Mucosa of stomach (tissue), 1 donor: ENCODE measurements around the gene UXT.

Experiments
- H3K27me3 ChIP-seq: one replicate; pipeline ENCODE4 v1.7.0; 2013; ENCODE audit warnings: mild to moderate bottlenecking, low read length; ENCODE audit not compliant: control insufficient read depth, insufficient read depth
- H3K36me3 ChIP-seq: one replicate; pipeline ENCODE4 v1.7.0; 2013; ENCODE audit warnings: low read length; ENCODE audit not compliant: control insufficient read depth, insufficient read depth
- H3K4me1 ChIP-seq: one replicate; pipeline ENCODE4 v1.7.0; 2013; ENCODE audit warnings: mild to moderate bottlenecking, low read length; ENCODE audit not compliant: control insufficient read depth, insufficient read depth
- H3K4me3 ChIP-seq: one replicate; pipeline ENCODE4 v1.7.0; 2013; ENCODE audit warnings: low read length
- H3K9ac ChIP-seq: one replicate; pipeline ENCODE4 v1.7.0; 2013; ENCODE audit warnings: mild to moderate bottlenecking, low read length, moderate library complexity
- H3K9me3 ChIP-seq: one replicate; pipeline ENCODE4 v1.7.0; 2013; ENCODE audit warnings: mild to moderate bottlenecking, low read length, moderate library complexity; ENCODE audit not compliant: control insufficient read depth
- donor health status: Pancreatic carcinoma.

UXT gene

GRCh38 chrX:47625365-47625764 is 33.6 kb downstream of the UXT start:
- Histone ChIP-seq H3K36me3 (no peaks in the 10 kb centered on the region), H3K4me1 (no peaks in the 10 kb centered on the region), H3K9me3 (no peaks in the 10 kb centered on the region), H3K9ac (no peak overlapping the region), H3K4me3 (no peak overlapping the region), H3K27me3 (peaks cover 10% of the 10 kb centered on the region)

- Histone ChIP-seq H3K9ac (no peak overlapping the region), H3K9me3 (no peaks in the 10 kb centered on the region), H3K36me3 (no peaks in the 10 kb centered on the region), H3K4me1 (no peaks in the 10 kb centered on the region), H3K4me3 (no peak overlapping the region), H3K27me3 (peaks cover 10% of the 10 kb centered on the region)
These were observed 35.4 kb downstream of the UXT start for GRCh38 chrX:47623540-47624027.

DNA sequence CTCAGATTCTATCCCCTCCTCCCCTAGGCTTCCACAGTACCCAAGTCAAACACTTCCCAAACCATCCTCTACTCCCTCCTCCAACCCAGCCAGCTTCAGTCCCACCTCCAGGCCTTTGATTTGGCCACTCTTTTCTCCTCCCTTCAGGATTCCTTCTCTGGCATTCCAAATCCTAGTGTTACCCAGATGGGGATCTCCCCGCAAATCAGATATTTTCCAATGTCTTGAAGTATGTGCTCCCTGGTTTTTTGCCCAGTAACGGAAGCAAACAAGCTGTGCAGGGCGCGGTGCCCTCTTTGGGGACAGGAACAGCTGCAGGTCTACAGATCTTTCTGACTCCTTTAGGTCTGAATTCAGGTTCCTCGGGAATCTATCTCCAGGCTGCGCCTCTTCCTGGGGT is 37.1 kb downstream of the UXT start:
- H3K4me3 ChIP-seq, result no peak overlapping the region
- no peaks in the 10 kb centered on the region for H3K9me3 ChIP-seq
- no peaks in the 10 kb centered on the region for H3K4me1 ChIP-seq
- peaks cover 10% of the 10 kb centered on the region for H3K27me3 ChIP-seq
- no peaks in the 10 kb centered on the region for H3K36me3 ChIP-seq
- no peak overlapping the region for H3K9ac ChIP-seq

GRCh38 chrX:47620303-47620685 is 38.7 kb downstream of the UXT start:
- Histone ChIP-seq H3K4me3 (no peak overlapping the region), H3K27me3 (peaks cover 10% of the 10 kb centered on the region), H3K9ac (no peak overlapping the region)

GRCh38 chrX:47619486-47620302 is 39.3 kb downstream of the UXT start, which contains the start of gene SYN1:
TSS of gene SYN1 (minus strand) at chrX:47619857. CDS start at chrX:47619728, 129 bp downstream.
- peaks cover 10% of the 10 kb centered on the region for H3K27me3 ChIP-seq
- no peak within 1 kb of the TSS for H3K4me3 ChIP-seq
- H3K36me3 ChIP-seq, result no peaks in the 10 kb centered on the region
- no peaks in the 10 kb centered on the region for H3K4me1 ChIP-seq
- H3K9ac ChIP-seq, result no peak within 1 kb of the TSS
- no peaks in the 10 kb centered on the region for H3K9me3 ChIP-seq

More at GRCh38 chrX:47620303-47620685, 38.7 kb downstream of the UXT start:
- H3K36me3 ChIP-seq, result no peaks in the 10 kb centered on the region
- H3K9me3 ChIP-seq, result no peaks in the 10 kb centered on the region
- H3K4me1 ChIP-seq, result no peaks in the 10 kb centered on the region

DNA sequence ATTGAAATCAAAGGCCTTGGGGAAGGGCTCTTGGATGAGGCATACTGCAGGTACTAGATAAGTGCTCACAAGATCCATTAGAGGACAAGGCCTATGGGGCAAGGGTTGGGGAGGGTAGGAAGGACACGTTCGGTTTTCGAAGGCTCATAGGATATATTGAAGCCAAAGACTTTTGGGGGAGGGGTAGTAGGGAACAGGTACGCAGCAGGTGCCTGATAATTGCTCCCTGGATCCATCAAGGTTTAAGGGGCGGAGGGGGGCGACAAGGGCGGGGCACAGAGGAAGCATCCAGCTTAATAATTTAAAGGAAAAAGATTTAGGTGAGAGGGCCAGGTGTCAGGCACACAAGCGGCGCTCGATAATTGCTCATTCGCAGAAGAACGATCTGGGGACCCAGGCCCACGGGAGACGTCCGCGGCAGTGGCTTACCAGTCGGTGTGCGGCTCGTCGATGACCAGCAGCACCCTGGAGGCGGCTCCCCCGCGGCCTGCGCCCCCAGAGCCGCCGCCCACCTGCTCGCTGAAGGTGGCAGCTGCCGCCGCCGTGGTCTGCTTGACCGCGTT is 40.0 kb downstream of the UXT start:
- Histone ChIP-seq H3K27me3 (peaks cover 8% of the 10 kb centered on the region), H3K4me1 (no peaks in the 10 kb centered on the region), H3K9me3 (no peaks in the 10 kb centered on the region), H3K4me3 (no peak overlapping the region), H3K9ac (no peak overlapping the region), H3K36me3 (no peaks in the 10 kb centered on the region)

DNA sequence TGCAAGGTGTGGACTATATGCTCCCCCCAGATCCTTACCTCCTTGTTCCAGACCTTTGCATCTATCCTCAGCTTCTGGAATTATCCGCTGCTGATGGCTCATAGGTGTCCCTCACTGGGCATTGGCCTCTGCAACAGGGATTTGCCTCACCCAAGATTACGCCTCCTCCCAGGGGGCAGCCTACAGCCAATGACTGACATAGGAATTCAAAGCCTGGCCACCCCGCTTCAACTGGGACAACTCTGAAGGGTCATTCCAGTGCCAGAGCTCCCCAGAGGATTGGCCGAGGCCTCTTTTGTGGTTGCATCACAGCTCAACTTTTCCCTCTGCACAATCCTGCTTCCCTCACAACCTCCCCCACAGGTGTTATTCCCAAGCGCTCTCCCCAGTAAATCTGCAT is 44.4 kb downstream of the UXT start:
- no peaks in the 10 kb centered on the region for H3K27me3 ChIP-seq
- no peak overlapping the region for H3K4me3 ChIP-seq

GRCh38 chrX:47613082-47613481 is 45.9 kb downstream of the UXT start:
- Histone ChIP-seq H3K9ac (no peak overlapping the region), H3K27me3 (no peaks in the 10 kb centered on the region), H3K9me3 (no peaks in the 10 kb centered on the region), H3K4me1 (no peaks in the 10 kb centered on the region), H3K4me3 (no peak overlapping the region), H3K36me3 (no peaks in the 10 kb centered on the region)

More for the DNA sequence above, 44.4 kb downstream of the UXT start:
- no peaks in the 10 kb centered on the region for H3K9me3 ChIP-seq
- no peak overlapping the region for H3K9ac ChIP-seq
- H3K4me1 ChIP-seq, result no peaks in the 10 kb centered on the region
- no peaks in the 10 kb centered on the region for H3K36me3 ChIP-seq

DNA sequence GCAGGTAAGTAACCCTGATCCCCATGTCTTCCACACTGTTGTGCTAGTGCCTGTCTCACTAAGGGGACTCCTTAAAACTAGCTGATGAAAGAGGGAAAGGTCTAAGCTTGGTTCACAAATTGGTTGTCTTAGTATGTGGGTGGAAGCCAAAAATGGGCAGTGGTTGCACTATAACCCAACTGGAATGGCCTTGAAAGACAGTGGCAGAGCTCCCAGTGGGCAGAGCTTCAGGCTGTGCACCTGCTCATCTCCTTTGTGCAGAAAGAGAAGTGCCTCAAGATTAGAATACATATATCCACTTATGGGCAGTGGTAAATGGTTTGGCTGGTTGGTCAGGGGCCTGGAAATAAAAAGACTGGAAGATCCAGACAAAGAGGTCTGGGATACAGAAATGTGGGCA is 46.6 kb downstream of the UXT start:
- no peaks in the 10 kb centered on the region for H3K36me3 ChIP-seq
- no peak overlapping the region for H3K4me3 ChIP-seq
- no peaks in the 10 kb centered on the region for H3K9me3 ChIP-seq
- no peaks in the 10 kb centered on the region for H3K4me1 ChIP-seq
- H3K27me3 ChIP-seq, result no peaks in the 10 kb centered on the region
- H3K9ac ChIP-seq, result no peak overlapping the region

DNA sequence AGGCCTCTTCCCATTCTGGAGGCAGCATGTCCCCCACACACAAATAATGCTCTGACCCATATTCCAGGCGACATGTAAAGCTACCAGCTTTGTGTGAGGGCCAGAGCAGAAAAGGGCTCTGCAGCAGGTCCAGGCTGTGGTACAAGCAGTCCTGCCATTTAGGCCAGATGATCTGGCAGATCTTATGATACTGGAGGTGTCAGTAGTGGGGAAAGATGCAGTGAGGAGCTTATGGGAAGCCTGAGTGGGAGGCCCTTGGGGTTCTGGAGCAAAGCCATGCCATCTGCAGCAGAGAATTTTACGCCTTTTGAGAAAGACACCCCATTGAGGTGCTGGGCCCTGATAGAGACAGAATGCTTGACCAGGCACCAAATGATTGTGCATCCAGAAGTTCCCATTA is 47.1 kb downstream of the UXT start:
- H3K4me3 ChIP-seq, result no peak overlapping the region
- no peaks in the 10 kb centered on the region for H3K4me1 ChIP-seq
- no peak overlapping the region for H3K9ac ChIP-seq
- no peaks in the 10 kb centered on the region for H3K36me3 ChIP-seq
- H3K9me3 ChIP-seq, result no peaks in the 10 kb centered on the region
- no peaks in the 10 kb centered on the region for H3K27me3 ChIP-seq

DNA sequence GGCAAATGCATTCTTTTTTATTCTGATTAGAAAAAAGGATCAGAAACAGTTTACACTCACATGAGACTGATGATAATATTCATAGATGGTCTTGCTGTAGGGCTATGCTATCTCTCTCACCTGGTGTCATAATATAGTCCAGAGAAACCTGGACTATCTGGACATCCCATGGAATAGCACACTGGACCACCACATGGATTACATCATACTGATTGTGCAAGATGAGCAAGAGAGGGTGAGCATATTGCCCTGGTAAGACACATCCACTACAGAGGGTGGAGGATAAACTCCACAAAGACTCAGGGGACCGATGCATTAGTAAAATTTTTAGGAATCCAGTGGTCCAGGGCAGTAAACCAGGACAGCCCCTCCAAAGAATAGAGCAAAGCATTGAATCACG is 47.5 kb downstream of the UXT start:
- Histone ChIP-seq H3K4me1 (no peaks in the 10 kb centered on the region), H3K4me3 (no peak overlapping the region), H3K9ac (no peak overlapping the region), H3K9me3 (no peaks in the 10 kb centered on the region), H3K27me3 (no peaks in the 10 kb centered on the region), H3K36me3 (no peaks in the 10 kb centered on the region)

DNA sequence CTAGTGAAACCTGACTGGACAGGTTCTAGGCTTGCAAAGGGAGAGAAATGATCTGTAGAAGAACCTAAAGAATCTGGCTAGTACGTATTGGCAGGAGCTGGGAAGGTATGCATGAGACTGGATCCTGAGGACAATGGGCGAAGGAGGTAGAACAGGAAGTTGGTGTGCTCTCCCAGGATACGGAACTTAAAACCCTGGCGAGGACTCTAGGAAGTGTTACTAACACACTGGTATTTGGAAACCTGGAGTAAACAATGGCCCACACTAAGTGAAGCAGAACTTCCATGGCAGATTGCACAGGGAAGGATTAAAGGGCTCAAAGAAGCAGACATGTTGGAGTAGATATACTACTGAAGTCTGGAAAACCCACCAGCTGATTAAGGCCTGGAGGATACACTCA is 48.5 kb downstream of the UXT start:
- no peaks in the 10 kb centered on the region for H3K36me3 ChIP-seq
- no peaks in the 10 kb centered on the region for H3K27me3 ChIP-seq
- H3K4me3 ChIP-seq, result no peak overlapping the region
- H3K9me3 ChIP-seq, result no peaks in the 10 kb centered on the region
- H3K4me1 ChIP-seq, result no peaks in the 10 kb centered on the region
- no peak overlapping the region for H3K9ac ChIP-seq
